NCI-H446 treated with DMSO at 0.1 percent for 48 hours (cell line): ENCODE data around the gene AKAP6.

Experiments
- DNase-seq: peaks from one replicate; lab custom pipeline; 2025; lab: John Stamatoyannopoulos, UW

AKAP6 gene

GRCh38 chr14:32329146-32329545 lies at the start of gene AKAP6:
TSS of gene AKAP6 (plus strand) at chr14:32329298. CDS start at chr14:32433494, 104,196 bp downstream.
- no peak for DNase-seq

GRCh38 chr14:32286602-32287001 lies 42.5 kb upstream of the AKAP6 start:
- no peak for DNase-seq

GRCh38 chr14:32296366-32296765 lies 32.7 kb upstream of the AKAP6 start:
- no peak for DNase-seq

- no peak for DNase-seq
Measured at GRCh38 chr14:32298346-32298745, 30.8 kb upstream of the AKAP6 start.

GRCh38 chr14:32300136-32300535 lies 29.0 kb upstream of the AKAP6 start:
- peak; percentile 87 for DNase-seq

DNA sequence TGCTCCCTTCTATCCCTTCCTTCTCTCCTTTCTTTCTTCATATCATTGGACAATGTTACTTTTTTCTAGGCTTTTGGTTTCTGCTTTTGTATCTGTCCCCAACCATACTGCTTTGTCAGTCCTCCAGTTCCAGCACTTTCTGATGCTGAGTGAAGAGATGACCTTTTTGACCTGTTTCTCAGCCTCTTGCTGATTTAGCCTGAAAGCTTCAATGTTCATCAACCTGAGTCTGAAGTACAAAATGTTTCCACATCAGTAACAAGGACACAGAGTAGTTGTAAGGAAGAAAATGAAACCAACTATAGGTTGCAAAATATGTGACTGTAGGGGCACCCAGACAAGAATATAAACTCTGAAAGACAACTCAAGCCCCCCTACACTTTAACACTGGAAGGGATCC lies 25.2 kb upstream of the AKAP6 start:
- no peak for DNase-seq

GRCh38 chr14:32304296-32304695 lies 24.8 kb upstream of the AKAP6 start:
- peak; percentile 50 for DNase-seq

DNA sequence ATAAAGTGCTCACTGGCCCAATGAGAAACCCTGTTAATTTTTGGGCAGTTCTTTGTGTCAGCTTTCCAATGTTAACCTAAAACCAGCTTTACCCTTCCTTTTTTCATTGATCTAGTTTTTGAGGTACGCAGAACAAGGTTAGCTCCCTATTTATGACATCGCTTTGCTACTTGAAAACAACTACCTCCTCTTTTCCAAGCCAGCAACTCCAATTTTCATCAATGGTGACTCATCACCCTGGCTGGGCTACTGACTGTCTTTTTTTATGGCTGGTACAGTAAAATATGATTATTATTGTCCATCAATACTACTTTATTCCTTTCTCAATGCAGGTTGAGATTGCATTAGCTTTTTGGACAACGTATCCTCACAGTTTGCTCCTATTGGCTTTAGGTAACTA lies 22.5 kb upstream of the AKAP6 start:
- DNase-seq = peak; percentile 53

- DNase-seq = peak; percentile 78
Measured at GRCh38 chr14:32307881-32308582, 21.1 kb upstream of the AKAP6 start.

DNA sequence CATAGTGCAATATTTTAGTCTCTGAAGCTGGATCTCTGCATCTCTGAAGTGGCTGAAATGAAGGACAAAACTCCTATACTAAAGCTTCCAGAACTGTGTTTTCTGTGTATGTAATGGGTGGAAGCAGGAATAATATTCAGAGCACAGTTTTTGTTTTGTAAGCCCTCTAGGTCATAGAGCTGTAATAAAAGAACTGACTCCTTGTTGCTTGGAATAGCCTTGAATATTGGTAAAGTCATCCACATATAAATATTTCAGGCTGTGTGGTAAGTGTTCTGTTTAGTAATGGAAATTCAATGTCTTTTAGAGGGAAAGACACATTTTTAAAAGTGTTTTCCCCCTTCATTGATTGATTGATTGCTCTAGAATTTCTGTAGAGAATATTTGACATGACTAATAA lies 18.2 kb upstream of the AKAP6 start:
- no peak for DNase-seq

GRCh38 chr14:32311294-32312009 lies 17.6 kb upstream of the AKAP6 start:
- DNase-seq = peak; percentile 20

GRCh38 chr14:32312010-32312331 lies 17.1 kb upstream of the AKAP6 start:
- no peak for DNase-seq

DNA sequence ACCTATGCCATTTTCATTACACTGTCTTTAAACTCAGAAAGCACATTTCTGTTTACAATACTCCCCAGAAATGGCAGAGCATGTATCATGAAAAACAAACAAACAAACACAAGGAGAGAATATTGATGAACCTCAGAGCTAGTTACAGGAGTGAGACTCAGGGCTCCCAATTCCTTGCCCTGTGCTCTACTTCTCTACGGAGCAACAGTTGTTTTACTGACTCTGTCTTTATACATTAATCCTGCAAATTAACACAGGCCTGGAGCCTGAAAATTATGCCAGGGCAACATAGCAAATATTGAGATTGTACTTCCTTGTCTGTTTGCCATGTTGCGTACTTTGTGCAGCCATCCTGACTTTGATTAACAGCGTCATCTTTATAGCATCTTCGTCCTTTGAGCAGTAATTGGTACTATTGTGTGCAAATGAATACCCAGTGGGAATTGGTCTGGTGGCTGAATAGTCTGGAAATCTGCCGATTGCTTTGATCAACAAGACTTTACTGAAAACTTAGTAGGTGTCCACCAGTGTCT lies 15.2 kb upstream of the AKAP6 start:
- DNase-seq = no peak

DNA sequence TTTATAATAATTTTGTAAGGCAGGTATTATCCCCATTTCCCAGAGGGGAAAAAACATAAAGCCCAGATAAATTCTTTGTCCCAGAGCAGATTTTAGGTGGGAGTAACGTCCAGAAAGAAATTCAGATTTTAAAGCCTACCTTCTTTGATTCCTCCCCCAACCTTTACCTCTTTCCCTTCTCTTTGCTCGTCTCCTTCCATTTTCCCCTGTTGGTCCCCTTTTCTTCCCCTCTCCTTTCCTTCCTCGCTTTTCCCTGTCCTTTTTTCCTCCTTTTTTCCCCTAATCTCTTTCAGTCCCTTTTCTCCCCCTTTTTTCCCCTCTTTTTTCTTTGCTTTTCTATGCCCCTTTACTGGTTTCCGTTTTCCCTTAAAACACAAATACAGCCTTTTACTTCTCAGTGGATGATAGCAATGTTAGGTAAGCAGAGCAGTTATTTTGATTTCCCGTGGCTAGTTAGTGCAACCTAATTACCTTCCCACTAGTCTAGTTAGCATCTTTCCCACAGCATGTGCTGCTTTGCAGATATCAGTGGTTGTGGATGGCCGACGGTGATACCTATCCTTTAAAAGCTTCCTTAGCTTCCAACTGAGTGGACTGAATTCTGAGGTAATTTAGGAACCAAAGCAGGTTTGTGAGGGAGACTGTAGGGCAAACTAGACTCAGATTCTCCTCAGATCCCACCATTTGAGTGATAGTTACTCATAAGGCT lies 10.9 kb upstream of the AKAP6 start:
- DNase-seq = no peak

DNA sequence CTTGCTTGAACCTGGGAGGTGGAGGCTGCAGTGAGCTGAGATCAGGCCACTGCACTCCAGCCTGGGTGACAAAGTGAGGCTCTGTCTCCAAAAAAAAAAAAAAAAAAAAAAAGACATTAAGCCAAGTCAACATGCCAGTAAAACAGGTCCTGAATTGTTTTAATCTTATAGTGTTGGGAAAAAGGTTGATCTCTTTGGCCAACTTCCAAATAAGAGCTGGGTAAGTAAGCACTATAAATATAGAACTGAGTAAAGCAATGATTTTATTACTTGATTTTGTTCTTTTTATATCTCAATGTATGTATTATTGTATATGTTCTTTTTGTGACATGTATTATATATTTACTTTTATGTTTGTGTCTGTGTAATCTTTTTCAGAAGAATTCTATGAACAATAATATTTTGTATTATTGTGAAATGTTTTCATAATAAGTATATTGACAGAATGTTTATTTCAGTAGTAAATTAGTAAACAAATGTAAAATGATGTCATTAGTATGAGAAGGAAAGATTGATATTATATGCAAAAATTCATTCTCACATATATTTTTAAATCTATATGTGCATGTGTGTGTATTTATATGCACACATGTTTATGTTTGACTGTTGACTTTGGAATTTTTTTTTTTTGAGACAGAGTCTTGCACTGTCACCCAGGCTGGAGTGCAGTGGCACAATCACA lies 9.6 kb upstream of the AKAP6 start:
- DNase-seq = no peak

DNA sequence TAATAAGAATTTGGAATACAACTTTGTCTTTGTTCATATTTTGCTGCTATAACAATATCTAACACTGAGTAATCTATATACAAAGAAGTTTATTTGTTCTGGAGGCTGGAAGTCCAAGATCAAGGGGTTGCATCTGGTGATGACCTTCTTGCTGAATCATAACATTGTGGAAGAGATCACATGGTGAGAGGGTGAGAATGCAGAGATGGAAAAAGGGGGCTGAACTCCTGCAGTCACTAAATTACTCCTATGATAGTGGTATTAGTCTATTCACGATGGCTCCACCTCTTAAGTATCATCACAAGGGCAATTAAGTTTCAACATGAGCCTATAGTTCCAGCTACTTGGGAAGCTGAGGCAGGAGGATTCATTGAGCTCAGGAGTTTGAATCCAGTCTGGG lies 4.5 kb upstream of the AKAP6 start:
- no peak for DNase-seq

- no peak for DNase-seq
Measured at GRCh38 chr14:32327255-32327961, 1.7 kb upstream of the AKAP6 start.

- no peak for DNase-seq
Measured at GRCh38 chr14:32329690-32330285, 690 bp downstream of the AKAP6 start.

DNA sequence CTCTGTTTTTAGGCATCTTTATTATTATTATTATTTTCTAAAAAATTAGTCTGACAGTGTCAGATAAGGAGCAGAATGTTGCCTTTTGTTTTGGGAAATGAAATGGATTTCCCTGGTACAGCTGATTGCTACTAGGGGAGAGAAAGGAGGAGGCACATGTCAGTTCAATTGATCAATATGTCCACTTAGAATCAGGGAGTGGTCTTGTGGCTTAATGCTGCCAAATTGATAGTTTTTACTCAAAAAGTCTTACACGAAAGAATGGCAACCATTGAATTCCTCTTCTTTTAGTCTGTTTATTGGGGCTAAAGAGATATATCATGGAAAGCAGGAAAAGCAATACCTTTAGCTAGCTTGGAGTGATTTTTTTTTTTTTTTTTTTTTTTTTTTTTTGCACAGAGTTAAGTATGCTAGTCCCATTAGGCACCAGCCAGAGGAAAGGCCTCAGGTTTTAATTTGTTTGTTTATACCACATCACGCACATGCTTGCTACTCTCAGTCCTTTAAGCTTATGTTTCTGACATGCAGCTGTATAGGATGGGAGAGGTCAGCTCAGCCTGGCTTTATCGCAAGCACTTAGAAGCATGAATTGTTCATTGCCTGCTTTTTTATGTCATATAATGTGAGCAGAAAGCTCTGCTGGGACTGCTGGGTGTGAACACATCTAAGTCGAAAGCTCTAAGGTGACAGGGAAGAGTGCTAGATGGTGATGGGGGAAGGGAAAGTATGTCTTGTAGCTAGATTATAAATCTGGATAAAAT lies 1.4 kb downstream of the AKAP6 start:
- DNase-seq = no peak

DNA sequence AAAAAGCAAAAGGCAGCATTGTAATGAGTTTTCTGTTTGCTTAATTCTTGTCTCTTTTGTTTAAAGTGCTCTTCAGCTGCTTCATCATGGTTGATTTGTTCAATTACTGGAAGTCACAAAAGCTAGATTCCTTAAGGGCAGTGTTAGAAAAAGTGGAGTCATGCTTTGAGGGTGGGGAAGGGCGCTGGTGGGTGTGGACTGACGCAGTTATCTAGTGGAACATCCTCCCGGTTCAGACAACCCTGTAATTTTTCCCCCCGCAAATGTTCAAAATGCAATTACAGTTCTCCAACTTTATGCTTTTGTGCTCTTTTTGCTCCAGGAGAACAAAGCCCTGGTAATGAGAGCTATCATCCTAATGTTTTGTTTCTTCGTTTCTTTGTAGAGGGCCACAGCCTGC lies 2.1 kb downstream of the AKAP6 start:
- no peak for DNase-seq
